ENCODE results near the gene CNTNAP5. TPM values are rescaled to one million over a fixed set of nuclear protein-coding genes. Genes with fewer than 3 reads are reported as not detected.

CNTNAP5 gene
- total RNA-seq, 1 experiment from 2014 or later: not detected

- POLR2A ChIA-PET: no interaction called here
- BruUV-seq (replicated peaks): no TSS peak
Observed at GRCh38 chr2:124961132-124961531, 936.0 kb downstream of the CNTNAP5 start.

More at GRCh38 chr2:124961132-124961531, 936.0 kb downstream of the CNTNAP5 start:
- Mint-ChIP-seq H3K4me3 (ENCODE audit: unreplicated experiment) (no peak overlapping the region), H3K27me3 (ENCODE audit: insufficient read depth, unreplicated experiment) (no peaks in the 10 kb centered on the region), H3K27ac (ENCODE audit: low read depth, unreplicated experiment) (no peak overlapping the region), H3K4me1 (ENCODE audit: insufficient read depth, unreplicated experiment) (peaks cover 9% of the 10 kb centered on the region), H3K9me3 (ENCODE audit: unreplicated experiment) (peaks cover 7% of the 10 kb centered on the region), H3K36me3 (ENCODE audit: insufficient read depth, unreplicated experiment) (no peaks in the 10 kb centered on the region)
- CTCF ChIA-PET: no interaction called here
- intact Hi-C loops (cut with micrococcal nuclease): no loop called here
- no peak for TF ChIP-seq CTCF (IDR thresholded peaks at IDR 0.05; ENCODE audit: unreplicated experiment)
- DNase-seq (ENCODE audit: unreplicated experiment): no peak
